HG03064 (cell line): ENCODE data around the gene CSPG4.

Experiments
- ATAC-seq: cut with Tn5 transposase; IDR thresholded peaks from one replicate; pipeline ENCODE4 v1.9.1; 2021; ENCODE audit warnings: low read depth; ENCODE audit not compliant: unreplicated experiment

The CSPG4 gene

GRCh38 chr15:75673426-75674235 lies 39.0 kb downstream of the CSPG4 start:
- no peak for ATAC-seq

DNA sequence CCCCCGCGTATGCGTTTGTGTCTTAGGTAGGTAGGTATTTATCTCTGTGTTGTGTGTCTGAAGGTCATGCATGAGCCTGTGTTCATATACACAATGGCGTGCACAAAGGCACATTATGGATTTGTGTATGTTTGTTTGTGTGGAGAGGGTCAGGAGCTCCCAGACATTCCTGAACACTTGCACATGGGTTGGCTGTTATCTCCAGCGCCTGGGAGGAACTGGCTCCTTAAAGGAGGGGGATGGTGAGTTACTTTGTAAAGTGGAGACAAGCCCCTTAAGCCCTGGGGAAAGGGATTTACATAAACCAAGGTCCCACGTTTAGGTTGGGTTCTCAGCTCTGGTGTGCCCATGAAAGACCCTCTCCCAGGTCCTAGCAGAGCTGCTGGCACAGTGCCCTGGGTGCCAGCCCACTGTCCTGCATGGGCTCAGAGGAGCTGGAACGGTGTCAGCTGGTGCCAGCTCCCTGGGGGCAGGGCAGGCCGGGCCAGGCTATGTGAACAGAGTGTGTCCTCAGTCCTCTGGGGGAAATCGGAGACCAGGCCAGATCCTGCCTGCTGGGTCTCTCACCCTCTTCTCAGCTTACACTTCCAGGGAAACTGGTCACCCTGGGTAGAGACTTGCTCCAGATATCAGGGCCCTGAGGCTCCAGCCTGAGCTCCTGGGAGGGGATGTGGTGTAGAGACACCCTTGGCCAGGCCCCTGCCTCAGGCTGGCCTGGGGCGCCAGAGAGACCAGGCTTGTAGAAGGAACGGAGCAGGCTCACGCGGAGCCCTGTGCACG lies 39.8 kb downstream of the CSPG4 start:
- ATAC-seq: no peak

- no peak for ATAC-seq
These were observed 40.7 kb downstream of the CSPG4 start for GRCh38 chr15:75671730-75672602.

GRCh38 chr15:75669879-75670212 lies 42.8 kb downstream of the CSPG4 start:
- ATAC-seq: no peak

DNA sequence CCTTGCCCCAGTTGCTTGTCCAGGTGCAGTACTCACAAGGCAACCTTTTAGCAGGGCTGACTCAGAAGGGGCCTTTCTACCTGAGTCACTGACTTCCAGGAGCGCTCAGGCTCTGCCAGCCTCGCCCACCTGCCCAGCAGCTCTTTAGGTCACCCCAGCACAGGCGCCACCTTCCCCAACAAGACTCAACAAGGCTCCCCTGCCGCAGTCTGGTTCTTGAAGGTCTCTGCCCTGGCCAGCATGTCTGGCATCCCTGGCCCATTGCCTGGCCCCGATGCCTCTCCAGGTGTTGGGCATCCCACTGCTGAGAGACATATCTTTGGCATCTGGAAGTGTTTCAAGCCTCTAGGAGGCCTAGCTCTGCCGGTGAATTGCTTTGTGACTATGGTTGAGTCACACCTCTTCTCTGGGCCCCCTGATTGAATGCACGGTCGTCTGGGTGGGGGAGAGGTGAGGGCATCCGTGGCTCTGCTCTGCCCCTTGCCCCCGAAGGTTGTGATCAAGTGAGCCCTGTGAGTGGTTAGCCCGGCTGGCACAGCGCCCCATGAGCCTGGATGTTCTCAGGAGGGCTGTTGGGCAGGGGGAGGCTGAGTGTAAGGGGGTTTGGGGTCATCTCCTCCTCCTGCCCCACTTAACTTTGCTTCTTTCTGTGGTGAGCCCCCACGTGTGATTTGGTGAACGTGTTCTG lies 43.3 kb downstream of the CSPG4 start:
- ATAC-seq: no peak

DNA sequence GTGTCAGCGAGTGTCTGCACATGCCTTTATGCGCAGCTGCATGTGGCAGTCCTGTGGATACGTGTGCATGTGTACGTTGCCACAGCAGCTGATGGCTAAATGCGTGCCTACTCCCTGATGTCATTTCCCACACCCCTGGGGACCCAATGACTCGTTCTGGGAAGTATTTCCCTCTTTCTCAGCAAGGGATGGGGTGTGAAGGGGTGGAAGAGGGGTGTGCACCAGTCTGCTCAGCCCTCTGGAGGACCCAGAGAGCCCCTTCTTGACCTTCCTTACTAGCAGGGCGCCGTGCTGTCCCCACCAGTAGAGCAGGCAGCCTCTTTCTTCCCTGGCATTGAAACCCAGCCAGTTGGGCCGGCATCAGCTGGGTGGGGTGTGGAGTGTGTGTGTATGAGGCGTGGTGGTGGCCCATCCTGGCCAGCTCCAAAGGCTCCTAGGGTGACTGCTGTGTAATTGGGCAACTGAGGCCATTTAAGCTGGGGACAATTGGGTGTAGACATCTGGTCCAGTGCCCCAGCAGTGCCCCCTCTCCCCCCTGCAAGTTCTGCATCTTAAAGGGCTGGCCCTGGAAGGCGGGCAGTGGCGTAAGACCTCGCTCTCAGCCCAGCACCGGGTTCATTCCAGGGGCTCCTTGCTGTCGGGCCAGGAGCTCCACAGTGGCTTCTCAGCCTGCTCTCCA lies 45.7 kb downstream of the CSPG4 start:
- no peak for ATAC-seq

- no peak for ATAC-seq
These were observed 48.7 kb downstream of the CSPG4 start for GRCh38 chr15:75663931-75664421.

DNA sequence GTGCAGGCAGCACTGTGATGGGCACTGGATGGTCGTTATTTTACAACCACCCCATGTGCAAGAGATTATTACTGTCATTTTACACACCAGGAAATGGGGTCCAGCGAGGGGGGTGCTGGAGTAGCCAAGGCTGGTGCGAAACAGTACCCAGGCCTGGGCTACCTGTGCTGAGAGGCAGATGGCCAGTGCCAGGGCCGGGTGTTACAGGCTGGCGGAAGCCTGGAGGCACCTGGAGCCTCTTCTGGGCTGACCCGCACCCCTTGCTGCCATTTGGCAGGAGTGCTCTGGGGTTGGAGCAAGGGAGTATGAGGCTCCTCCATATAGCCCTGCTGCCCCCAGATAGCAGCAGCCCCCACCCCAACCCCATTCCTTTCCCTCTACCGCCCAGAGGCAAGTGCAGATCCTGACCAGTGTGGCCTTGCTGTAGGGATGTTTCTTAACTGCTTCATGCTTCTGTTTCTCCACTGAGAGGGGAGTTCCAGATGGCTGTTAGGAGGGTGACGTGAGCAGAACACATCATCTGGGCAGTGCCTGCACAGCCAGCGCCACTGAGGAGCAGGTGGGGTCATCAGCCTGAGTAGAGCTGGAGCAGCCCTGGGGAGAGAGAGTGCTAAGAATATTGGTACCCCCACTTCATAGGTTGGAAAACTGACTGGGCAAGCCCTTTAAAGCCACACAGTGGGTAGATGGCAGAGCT lies 49.7 kb downstream of the CSPG4 start:
- no peak for ATAC-seq

- no peak for ATAC-seq
These were observed 50.9 kb downstream of the CSPG4 start for GRCh38 chr15:75661756-75662140.

DNA sequence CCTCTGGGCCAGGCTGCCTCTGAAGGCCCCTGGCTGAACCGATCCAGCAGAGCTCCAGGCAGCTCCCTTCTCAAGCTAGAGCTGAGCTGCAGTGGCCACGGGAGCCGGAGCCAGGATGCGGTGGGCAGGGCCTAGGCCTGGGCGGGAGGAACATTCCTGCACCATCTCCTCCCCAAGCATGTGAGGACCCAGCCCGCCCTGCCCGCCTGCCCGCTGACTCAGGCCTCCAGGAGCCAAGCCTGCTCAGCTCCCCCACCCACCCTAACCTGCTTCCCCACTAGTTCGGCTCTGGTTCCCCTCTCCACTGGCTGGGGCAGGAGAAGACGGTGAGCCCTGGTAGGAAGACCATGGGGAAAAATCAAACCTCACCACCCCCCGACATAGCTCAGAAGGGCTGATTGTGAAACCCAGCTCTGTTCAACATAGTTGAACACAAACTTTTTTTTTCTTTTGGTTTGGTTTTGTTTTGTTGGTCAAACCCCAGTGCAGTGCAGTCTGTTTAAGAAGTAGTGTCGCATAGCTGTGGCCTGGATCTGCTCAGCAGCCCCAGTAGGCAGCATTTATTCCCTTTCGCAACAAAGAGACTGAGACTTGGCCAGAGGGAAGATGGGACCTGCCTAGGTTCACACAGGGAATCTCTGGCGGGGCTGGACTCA lies 51.4 kb downstream of the CSPG4 start:
- ATAC-seq: no peak

GRCh38 chr15:75659928-75660645 lies 52.6 kb downstream of the CSPG4 start:
- no peak for ATAC-seq

DNA sequence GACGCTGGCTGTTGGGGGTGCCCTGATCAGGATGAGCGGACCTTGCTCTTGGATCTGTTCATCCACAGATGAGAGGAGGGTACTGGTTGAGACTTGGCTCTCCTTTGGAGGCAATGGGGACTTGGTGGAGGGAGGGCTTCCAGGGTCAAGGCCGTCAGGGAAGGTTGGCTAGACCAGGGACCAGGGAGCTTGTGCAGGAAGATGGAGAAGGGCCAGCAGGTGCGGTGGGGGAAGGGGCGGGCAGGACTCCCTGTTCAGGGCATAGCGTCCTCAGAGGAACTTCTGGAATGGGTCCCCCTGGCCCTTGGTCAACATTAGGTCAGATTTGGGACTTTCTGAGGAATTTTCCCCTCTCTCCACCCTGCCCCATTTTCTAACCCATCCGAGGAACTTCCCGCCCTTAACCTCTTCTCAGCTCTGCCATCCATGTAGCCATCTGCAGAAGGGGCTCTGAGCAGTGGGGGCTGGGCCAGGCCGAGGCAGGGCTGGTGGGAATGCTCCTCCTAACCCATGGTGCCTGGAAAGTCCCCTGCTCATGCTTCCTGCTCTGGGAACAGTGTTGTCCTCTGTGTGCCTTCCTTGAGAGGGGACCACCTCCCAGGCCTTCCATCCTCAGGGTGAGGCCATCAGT lies 53.4 kb downstream of the CSPG4 start:
- no peak for ATAC-seq

- no peak for ATAC-seq
These were observed 55.8 kb downstream of the CSPG4 start for GRCh38 chr15:75656813-75657212.

DNA sequence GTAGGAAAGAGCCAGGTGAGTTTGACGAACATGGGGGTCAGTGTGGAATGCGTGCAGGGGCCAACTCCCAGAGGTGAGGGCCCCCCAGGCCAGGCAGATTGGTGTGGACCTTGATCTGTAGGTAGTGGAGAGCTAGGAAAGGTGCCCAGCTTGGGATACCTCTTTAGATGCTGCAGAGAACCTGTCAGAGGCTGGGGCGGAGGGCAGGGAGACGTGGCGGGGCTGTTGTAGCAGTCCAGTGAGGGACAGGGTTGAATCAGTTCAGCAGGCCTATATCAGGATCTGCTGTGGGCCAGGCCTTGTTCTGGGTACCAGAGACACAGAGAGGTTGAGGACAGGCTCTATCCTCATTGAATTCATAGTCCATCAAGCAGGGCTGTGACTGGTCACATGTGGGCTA lies 56.3 kb downstream of the CSPG4 start:
- ATAC-seq: no peak

DNA sequence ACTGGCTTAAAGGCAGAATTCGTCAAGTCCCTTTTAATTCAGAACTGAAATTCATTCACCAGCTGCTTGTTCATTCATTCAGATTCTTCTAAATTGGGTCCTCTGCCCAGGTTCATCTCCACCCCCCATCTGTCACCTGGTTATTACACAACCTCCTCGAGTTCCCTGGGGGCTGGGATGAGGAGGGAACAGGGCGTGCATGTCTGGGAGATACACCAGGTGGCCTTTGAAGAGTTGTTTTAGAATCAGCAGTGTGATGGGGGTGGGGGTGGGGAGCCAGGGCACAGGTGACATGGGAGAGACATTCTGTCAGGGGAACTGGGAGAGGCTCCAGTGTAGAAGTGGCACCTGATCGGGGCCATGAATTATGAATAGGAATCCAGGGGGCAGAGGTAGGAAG lies 56.7 kb downstream of the CSPG4 start:
- no peak for ATAC-seq

DNA sequence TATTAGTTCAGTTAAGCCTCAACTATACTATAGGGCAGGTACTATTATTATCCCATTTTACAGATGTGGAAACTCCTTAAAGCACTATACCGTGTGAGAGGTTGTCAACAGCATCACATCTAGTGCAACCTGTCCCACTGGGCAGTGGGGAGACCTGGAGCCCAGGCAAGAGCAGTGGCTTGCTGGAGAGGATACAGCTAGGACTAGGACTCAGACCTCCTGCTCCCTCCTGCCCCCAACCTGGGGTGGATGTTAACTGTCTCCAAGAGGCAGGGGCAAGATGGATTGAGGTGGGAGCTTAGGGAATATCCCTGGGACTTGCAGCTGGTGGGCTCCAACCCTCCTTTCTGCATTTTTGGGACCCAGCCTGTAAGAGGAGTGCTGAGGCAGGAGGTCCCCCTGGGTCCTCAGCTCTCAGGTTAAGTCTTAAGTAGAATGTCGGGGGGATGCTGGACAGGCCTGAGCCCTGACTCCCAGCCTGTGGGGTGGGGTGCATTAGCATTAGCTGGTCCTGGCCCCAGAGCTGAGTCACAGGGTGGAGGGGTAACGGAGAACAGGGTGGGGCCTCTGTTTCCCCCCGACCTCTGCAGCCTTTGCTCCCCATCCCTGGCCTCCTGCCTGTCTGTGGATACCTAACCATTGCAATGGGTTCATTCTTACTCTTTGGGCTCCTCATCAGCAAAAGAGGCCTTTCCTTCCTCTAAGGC lies 58.3 kb downstream of the CSPG4 start:
- ATAC-seq: no peak

DNA sequence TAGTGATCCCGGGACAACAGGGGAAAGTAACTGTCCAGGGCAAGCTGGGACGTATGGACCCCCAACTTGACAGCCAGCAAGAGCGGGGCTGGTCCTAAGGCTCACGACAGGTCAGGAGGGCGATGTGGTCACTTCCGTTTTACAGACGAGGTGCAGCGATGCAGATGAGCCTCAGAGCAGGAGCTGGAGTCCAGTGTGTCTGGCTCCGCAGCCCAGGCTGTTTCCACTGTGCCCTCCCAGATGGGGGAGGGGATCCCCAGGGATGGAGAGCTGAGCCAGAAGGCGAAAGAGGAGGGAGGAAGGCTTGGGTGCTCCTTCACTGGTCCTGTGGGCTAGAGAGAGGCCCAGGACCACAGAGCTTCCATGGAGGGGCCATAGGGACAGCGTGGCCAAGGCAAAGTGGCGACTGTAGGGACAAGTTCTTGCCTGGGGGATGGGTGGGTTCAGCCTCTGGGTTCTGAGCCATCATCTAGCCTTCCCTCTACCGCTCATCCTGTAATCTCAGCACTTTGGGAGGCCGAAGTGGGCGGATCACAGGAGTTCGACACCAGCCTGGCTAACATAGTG lies 59.2 kb downstream of the CSPG4 start:
- no peak for ATAC-seq
